SK-N-SH (cell line): ENCODE results near the gene FRMPD4. TPM values are rescaled to one million over a fixed set of nuclear protein-coding genes. Genes with fewer than 3 reads are reported as not detected.

Experiments
- CTCF ChIA-PET: fragments of 300-600, 350-600 bp; formaldehyde crosslinking; extraction: SDS; loops from one replicate; lab custom pipeline; 2021; lab: Yijun Ruan, JAX
- POLR2A ChIA-PET: fragments of 350-600 bp; sonication (Branson Sonifier 250); formaldehyde crosslinking; extraction: SDS; loops from one replicate; lab custom pipeline; 2020; ENCODE audit warnings: antibody characterized with exemption, inconsistent platforms; lab: Yijun Ruan, JAX
- DNase-seq: peaks from one replicate; pipeline ENCODE4 v3.0.0; 2012
- H2AFZ ChIP-seq: fragments of 200-600 bp; sonication (generic); 2 replicates; pipeline ENCODE4 v1.8.1; 2016; ENCODE audit warnings: antibody characterized with exemption, mild to moderate bottlenecking, low read depth
- H3F3A ChIP-seq: fragments of 200-600 bp; sonication (generic); replicated peaks from 2 replicates; pipeline ENCODE3; 2016; ENCODE audit warnings: antibody characterized with exemption, mild to moderate bottlenecking; ENCODE audit not compliant: insufficient read depth
- H3K27ac ChIP-seq, 2 experiments: fragments of 200-500 bp in 1 of 2; fragments of 200-600 bp in 1 of 2; sonication (Bioruptor generic) in 1 of 2; sonication (generic), shearing (Covaris generic) in 1 of 2; 2 replicates each; pipeline versions ENCODE4 v1.5.1 to v1.6.1; 2014 to 2016; ENCODE audit warnings: low read depth in 2 of 2, inconsistent platforms in 1 of 2, low read length in 1 of 2, mild to moderate bottlenecking in 1 of 2, mixed read lengths in 1 of 2
- H3K27me3 ChIP-seq: fragments of 200-600 bp; sonication (generic), shearing (Covaris generic); 2 replicates; pipeline ENCODE4 v1.6.1; 2016; ENCODE audit warnings: mixed run types; ENCODE audit not compliant: insufficient read depth
- H3K36me3 ChIP-seq, 2 experiments: fragments of 200-500 bp in 1 of 2; fragments of 200-600 bp in 1 of 2; sonication (Bioruptor generic) in 1 of 2; sonication (generic) in 1 of 2; replicated peaks in 1 of 2; 2 replicates each; pipeline versions ENCODE3 to v1.5.1; 2014 to 2016; ENCODE audit warnings: low read length in 1 of 2, mild to moderate bottlenecking in 1 of 2; ENCODE audit not compliant: insufficient read depth in 2 of 2, control insufficient read depth in 1 of 2
- H3K4me1 ChIP-seq, 2 experiments: fragments of 200-500 bp in 1 of 2; fragments of 200-600 bp in 1 of 2; sonication (Bioruptor generic) in 1 of 2; sonication (generic), shearing (Covaris generic) in 1 of 2; 2 replicates each; pipeline versions ENCODE4 v1.5.1 to v1.6.1; 2014 to 2016; ENCODE audit warnings: low read depth in 1 of 2, low read length in 1 of 2, mixed run types in 1 of 2; ENCODE audit not compliant: insufficient read depth in 2 of 2, control insufficient read depth in 1 of 2
- H3K4me2 ChIP-seq: fragments of 200-600 bp; sonication (generic), shearing (Covaris generic); 2 replicates; pipeline ENCODE4 v1.6.1; 2017; ENCODE audit warnings: mixed run types
- H3K4me3 ChIP-seq, 2 experiments: fragments of 200-500 bp in 1 of 2; fragments of 200-600 bp in 1 of 2; sonication (Bioruptor generic) in 1 of 2; sonication (generic), shearing (Covaris generic) in 1 of 2; 2 replicates each; pipeline versions ENCODE4 v1.5.1 to v1.8.1; 2014 to 2016; ENCODE audit warnings: low read depth in 2 of 2, inconsistent platforms in 1 of 2, low read length in 1 of 2, mild to moderate bottlenecking in 1 of 2, mixed read lengths in 1 of 2, moderate library complexity in 1 of 2
- H3K79me2 ChIP-seq: fragments of 200-600 bp; sonication (generic); 2 replicates; pipeline ENCODE4 v1.8.1; 2017; ENCODE audit warnings: mild to moderate bottlenecking; ENCODE audit not compliant: insufficient read depth
- H3K9ac ChIP-seq: fragments of 200-600 bp; sonication (generic); 2 replicates; pipeline ENCODE4 v1.6.1; 2017; ENCODE audit warnings: mixed run types
- H3K9me2 ChIP-seq: fragments of 200-600 bp; sonication (generic); 2 replicates; pipeline ENCODE4 v1.6.1; 2017; ENCODE audit warnings: mixed run types
- H3K9me3 ChIP-seq: fragments of 200-600 bp; sonication (generic); 2 replicates; pipeline ENCODE4 v1.6.1; 2017; ENCODE audit warnings: mixed run types, mild to moderate bottlenecking, moderate library complexity
- H4K20me1 ChIP-seq: fragments of 200-600 bp; sonication (generic); 2 replicates; pipeline ENCODE4 v1.6.1; 2017; ENCODE audit warnings: mild to moderate bottlenecking, mixed run types; ENCODE audit not compliant: insufficient read depth
- CHD2 ChIP-seq: fragments of 150-350 bp; IDR thresholded peaks from 2 replicates; pipeline ENCODE4 v1.6.1; 2018; ENCODE audit warnings: low read length; ENCODE audit not compliant: partially characterized antibody
- FOSL2 ChIP-seq: IDR thresholded peaks from 2 replicates; pipeline ENCODE4 v1.4.0; 2012; ENCODE audit warnings: low read depth, mild to moderate bottlenecking, moderate library complexity, borderline replicate concordance
- FOXJ3 ChIP-seq: sonication (generic); formaldehyde crosslinking; IDR thresholded peaks from 2 replicates; pipeline ENCODE4 v1.5.1; 2020; ENCODE audit warnings: mild to moderate bottlenecking, missing genetic modification reagents
- GABPA ChIP-seq: IDR thresholded peaks from 2 replicates; pipeline ENCODE4 v1.4.0; 2012; ENCODE audit warnings: low read depth, mild to moderate bottlenecking
- GATA2 ChIP-seq: sonication (generic); formaldehyde crosslinking; IDR thresholded peaks from 2 replicates; pipeline ENCODE4 v1.5.0; 2020; ENCODE audit warnings: mild to moderate bottlenecking, missing genetic modification reagents
- JUND ChIP-seq: IDR thresholded peaks from 2 replicates; pipeline ENCODE4 v1.4.0; 2012
- MEF2A ChIP-seq: IDR thresholded peaks from 2 replicates; pipeline ENCODE4 v1.4.0; 2012; ENCODE audit warnings: low read depth, borderline replicate concordance
- MXI1 ChIP-seq: IDR thresholded peaks from 2 replicates; pipeline ENCODE4 v1.6.1; 2012; ENCODE audit warnings: mild to moderate bottlenecking, low read depth, low read length, improper control_type of control experiment
- NRF1 ChIP-seq: IDR thresholded peaks from 2 replicates; pipeline ENCODE4 v1.6.1; 2012; ENCODE audit warnings: low read depth, mild to moderate bottlenecking, low read length
- POLR2AphosphoS5 ChIP-seq: IDR thresholded peaks from 2 replicates; pipeline ENCODE4 v1.6.1; 2012; ENCODE audit warnings: low read depth, low read length
- RAD21 ChIP-seq: IDR thresholded peaks from 2 replicates; pipeline ENCODE4 v1.6.1; 2012; ENCODE audit warnings: mild to moderate bottlenecking, low read length
- RCOR1 ChIP-seq: fragments of 150-350 bp; IDR thresholded peaks from 2 replicates; pipeline ENCODE4 v1.6.1; 2017; ENCODE audit warnings: antibody characterized with exemption, low read length
- SIN3A ChIP-seq: IDR thresholded peaks from 2 replicates; pipeline ENCODE4 v1.6.1; 2012; ENCODE audit warnings: low read depth, mild to moderate bottlenecking, low read length, moderate library complexity, borderline replicate concordance
- SMC3 ChIP-seq: IDR thresholded peaks from 2 replicates; pipeline ENCODE4 v1.6.1; 2012; ENCODE audit warnings: low read depth, low read length, improper control_type of control experiment
- TAF1 ChIP-seq: IDR thresholded peaks from 2 replicates; pipeline ENCODE4 v1.6.1; 2012; ENCODE audit warnings: low read depth, mild to moderate bottlenecking, low read length, moderate library complexity, borderline replicate concordance
- TEAD4 ChIP-seq: IDR thresholded peaks from 2 replicates; pipeline ENCODE4 v1.4.0; 2012; ENCODE audit warnings: mild to moderate bottlenecking, borderline replicate concordance; ENCODE audit not compliant: insufficient read depth
- YY1 ChIP-seq: IDR thresholded peaks from 2 replicates; pipeline ENCODE4 v1.4.0; 2012; ENCODE audit warnings: low read depth, mild to moderate bottlenecking
- WGBS: methylation state at CpG from one replicate; pipeline ENCODE4 v1.1.6; 2017; ENCODE audit warnings: low lambda C conversion rate; 5-methylcytosine and 5-hydroxymethylcytosine counted together
- polyA plus RNA-seq, 3 experiments: library from polyadenylated mRNA; depleted of rRNA; stranded (reverse); fragments of >200 nt; gene quantifications; 2 replicates each; pipeline ENCODE4 v1.2.3, GENCODE V29; 2012
- TF ChIP-seq, protein P1 (sequence below): IDR thresholded peaks from 2 replicates; pipeline ENCODE4 v1.6.1; 2012; ENCODE audit warnings: mild to moderate bottlenecking, low read depth, low read length, moderate library complexity
- TF ChIP-seq, protein P2 (sequence below): fragments of 150-350 bp; IDR thresholded peaks from 2 replicates; pipeline ENCODE4 v1.6.1; 2016; ENCODE audit warnings: mild to moderate bottlenecking, low read depth, low read length
- TF ChIP-seq, protein P3 (sequence below): IDR thresholded peaks from 2 replicates; pipeline ENCODE4 v1.4.0; 2012; ENCODE audit warnings: low read depth
- TF ChIP-seq, protein P4 (sequence below): IDR thresholded peaks from 2 replicates; pipeline ENCODE4; 2012
- TF ChIP-seq, protein P5 (sequence below): IDR thresholded peaks from 2 replicates; pipeline ENCODE4 v1.4.0; 2012; ENCODE audit warnings: low read depth, borderline replicate concordance

Gene FRMPD4
- polyA plus RNA-seq, 1 of the 3 experiments (the other 2 are of a cell fraction), result not detected

DNA sequence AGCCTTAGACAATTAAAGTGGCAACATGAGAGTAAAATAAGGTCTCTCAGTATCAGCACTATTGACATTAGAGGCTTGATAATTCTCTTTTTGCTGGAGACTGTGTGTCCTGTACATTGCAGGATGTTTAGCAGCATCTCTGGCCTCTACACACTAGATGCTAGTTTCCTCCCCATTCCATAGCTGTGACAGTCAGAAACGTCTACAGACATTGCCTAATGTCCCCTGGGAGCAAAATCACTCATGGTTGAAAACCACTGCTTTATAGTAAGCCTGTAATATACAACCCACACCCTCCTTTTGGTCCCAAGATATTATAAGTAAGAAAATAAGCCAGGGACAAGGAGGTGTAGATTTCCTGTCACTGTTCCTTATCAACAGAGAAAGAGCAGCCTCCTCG, 166.0 kb downstream of the FRMPD4 start (continued):
- TF ChIP-seq, protein P1, sequence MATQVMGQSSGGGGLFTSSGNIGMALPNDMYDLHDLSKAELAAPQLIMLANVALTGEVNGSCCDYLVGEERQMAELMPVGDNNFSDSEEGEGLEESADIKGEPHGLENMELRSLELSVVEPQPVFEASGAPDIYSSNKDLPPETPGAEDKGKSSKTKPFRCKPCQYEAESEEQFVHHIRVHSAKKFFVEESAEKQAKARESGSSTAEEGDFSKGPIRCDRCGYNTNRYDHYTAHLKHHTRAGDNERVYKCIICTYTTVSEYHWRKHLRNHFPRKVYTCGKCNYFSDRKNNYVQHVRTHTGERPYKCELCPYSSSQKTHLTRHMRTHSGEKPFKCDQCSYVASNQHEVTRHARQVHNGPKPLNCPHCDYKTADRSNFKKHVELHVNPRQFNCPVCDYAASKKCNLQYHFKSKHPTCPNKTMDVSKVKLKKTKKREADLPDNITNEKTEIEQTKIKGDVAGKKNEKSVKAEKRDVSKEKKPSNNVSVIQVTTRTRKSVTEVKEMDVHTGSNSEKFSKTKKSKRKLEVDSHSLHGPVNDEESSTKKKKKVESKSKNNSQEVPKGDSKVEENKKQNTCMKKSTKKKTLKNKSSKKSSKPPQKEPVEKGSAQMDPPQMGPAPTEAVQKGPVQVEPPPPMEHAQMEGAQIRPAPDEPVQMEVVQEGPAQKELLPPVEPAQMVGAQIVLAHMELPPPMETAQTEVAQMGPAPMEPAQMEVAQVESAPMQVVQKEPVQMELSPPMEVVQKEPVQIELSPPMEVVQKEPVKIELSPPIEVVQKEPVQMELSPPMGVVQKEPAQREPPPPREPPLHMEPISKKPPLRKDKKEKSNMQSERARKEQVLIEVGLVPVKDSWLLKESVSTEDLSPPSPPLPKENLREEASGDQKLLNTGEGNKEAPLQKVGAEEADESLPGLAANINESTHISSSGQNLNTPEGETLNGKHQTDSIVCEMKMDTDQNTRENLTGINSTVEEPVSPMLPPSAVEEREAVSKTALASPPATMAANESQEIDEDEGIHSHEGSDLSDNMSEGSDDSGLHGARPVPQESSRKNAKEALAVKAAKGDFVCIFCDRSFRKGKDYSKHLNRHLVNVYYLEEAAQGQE, result no peak
- TF ChIP-seq, protein P2, sequence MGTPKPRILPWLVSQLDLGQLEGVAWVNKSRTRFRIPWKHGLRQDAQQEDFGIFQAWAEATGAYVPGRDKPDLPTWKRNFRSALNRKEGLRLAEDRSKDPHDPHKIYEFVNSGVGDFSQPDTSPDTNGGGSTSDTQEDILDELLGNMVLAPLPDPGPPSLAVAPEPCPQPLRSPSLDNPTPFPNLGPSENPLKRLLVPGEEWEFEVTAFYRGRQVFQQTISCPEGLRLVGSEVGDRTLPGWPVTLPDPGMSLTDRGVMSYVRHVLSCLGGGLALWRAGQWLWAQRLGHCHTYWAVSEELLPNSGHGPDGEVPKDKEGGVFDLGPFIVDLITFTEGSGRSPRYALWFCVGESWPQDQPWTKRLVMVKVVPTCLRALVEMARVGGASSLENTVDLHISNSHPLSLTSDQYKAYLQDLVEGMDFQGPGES, result no peak
- TF ChIP-seq FOSL2 (no peak), SIN3A (no peak), RAD21 (no peak), CHD2 (no peak), YY1 (no peak), JUND (no peak), POLR2AphosphoS5 (no peak), GABPA (no peak), TEAD4 (no peak)

DNA sequence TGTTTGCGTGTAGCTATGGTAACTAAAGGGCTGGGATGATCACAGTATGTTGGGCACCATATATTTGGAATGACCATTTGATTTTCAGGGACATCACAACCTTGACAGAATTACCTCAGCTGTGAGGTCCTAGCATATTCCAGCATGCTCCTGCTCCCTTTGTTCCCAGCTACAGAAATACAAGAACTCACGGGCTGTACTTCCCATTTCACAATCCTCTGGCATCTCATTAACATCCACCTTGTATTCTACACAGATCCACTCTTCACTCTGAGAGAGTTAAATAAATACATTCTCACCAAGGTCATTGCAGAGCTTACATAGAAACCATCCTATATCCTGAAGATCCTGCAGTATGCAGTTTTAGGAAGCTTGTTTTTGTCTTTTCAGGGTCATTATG, 169.7 kb downstream of the FRMPD4 start:
- H3K27ac ChIP-seq, result no peak overlapping the region
- CTCF ChIA-PET, result no interaction called here
- POLR2A ChIA-PET, result no interaction called here

More for the DNA sequence above, 169.7 kb downstream of the FRMPD4 start:
- Histone ChIP-seq H3K4me3 (no peak overlapping the region), H3K9ac (no peak overlapping the region), H3K79me2 (no peaks in the 10 kb centered on the region), H3K36me3 (no peaks in the 10 kb centered on the region), H3K4me1 (no peaks in the 10 kb centered on the region), H3K9me2 (no peaks in the 10 kb centered on the region), H3K27me3 (peaks cover 6% of the 10 kb centered on the region), H3K9me3 (no peaks in the 10 kb centered on the region), H3F3A (no peaks in the 10 kb centered on the region), H4K20me1 (no peaks in the 10 kb centered on the region), H3K4me2 (no peak overlapping the region), H2AFZ (no peak overlapping the region)
- TF ChIP-seq YY1, result no peak
- no peak for TF ChIP-seq SMC3
- TF ChIP-seq SIN3A, result no peak
- TF ChIP-seq, protein P3, sequence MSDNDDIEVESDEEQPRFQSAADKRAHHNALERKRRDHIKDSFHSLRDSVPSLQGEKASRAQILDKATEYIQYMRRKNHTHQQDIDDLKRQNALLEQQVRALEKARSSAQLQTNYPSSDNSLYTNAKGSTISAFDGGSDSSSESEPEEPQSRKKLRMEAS, result no peak
- TF ChIP-seq TEAD4, result no peak
- TF ChIP-seq GATA2 (CRISPR knock-in tag), result no peak
- TF ChIP-seq FOXJ3 (CRISPR knock-in tag), result no peak
- no peak for TF ChIP-seq CHD2
- TF ChIP-seq, protein P4, sequence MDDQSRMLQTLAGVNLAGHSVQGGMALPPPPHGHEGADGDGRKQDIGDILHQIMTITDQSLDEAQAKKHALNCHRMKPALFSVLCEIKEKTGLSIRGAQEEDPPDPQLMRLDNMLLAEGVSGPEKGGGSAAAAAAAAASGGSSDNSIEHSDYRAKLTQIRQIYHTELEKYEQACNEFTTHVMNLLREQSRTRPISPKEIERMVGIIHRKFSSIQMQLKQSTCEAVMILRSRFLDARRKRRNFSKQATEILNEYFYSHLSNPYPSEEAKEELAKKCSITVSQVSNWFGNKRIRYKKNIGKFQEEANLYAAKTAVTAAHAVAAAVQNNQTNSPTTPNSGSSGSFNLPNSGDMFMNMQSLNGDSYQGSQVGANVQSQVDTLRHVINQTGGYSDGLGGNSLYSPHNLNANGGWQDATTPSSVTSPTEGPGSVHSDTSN, result no peak
- TF ChIP-seq, protein P5, sequence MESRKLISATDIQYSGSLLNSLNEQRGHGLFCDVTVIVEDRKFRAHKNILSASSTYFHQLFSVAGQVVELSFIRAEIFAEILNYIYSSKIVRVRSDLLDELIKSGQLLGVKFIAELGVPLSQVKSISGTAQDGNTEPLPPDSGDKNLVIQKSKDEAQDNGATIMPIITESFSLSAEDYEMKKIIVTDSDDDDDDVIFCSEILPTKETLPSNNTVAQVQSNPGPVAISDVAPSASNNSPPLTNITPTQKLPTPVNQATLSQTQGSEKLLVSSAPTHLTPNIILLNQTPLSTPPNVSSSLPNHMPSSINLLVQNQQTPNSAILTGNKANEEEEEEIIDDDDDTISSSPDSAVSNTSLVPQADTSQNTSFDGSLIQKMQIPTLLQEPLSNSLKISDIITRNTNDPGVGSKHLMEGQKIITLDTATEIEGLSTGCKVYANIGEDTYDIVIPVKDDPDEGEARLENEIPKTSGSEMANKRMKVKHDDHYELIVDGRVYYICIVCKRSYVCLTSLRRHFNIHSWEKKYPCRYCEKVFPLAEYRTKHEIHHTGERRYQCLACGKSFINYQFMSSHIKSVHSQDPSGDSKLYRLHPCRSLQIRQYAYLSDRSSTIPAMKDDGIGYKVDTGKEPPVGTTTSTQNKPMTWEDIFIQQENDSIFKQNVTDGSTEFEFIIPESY, result no peak
- TF ChIP-seq MXI1, result no peak
- no peak for TF ChIP-seq FOSL2
- no peak for TF ChIP-seq MEF2A
- no peak for TF ChIP-seq NRF1
- no peak for TF ChIP-seq TAF1
- no peak for TF ChIP-seq JUND
- no peak for TF ChIP-seq RCOR1
- WGBS, result 6% methylated on average over 2 of the region's 2 CpGs
- DNase-seq, result no peak
